Measurements from ENCODE around the gene ZNF592.
"Not testable (repeated sequence)": the region's sequence is repeated elsewhere in the genome, so short reads cannot be mapped to it uniquely, and the experiment has no call there.

Gene ZNF592

GRCh38 chr15:84845631-84846030 lies 97.2 kb downstream of the ZNF592 start:
- CTCF ChIA-PET = interaction anchor here (0.6 to 1.8 kb wide), 4 partner anchors 33 to 83 kb away, joined by 3 to 9 read pairs (median 3); no protein-coding TSS in a partner anchor
- DNase-seq (ENCODE audit: extremely low spot score) = peak; percentile 60
- POLR2A ChIA-PET = not testable (repeated sequence)
- 0 out of 2 replicates have a peak, but pooled peaks have one; percentile 10 for TF ChIP-seq L3MBTL2 (conservative IDR thresholded peaks at IDR 0.05)

GRCh38 chr15:84846269-84846668 lies 97.9 kb downstream of the ZNF592 start:
- no peak for DNase-seq (ENCODE audit: extremely low spot score)
- CTCF ChIA-PET = interaction anchor here (0.6 to 1.8 kb wide), 3 partner anchors 12 to 82 kb away, joined by 3 to 9 read pairs (median 3); no protein-coding TSS in a partner anchor
- POLR2A ChIA-PET = no interaction called here
- TF ChIP-seq TARDBP (IDR thresholded peaks at IDR 0.05) = no peak
- no peak for TF ChIP-seq SP1 (IDR thresholded peaks at IDR 0.05)

GRCh38 chr15:84847382-84847781 lies 99.0 kb downstream of the ZNF592 start:
- POLR2A ChIA-PET = no interaction called here
- CTCF ChIA-PET = no interaction called here
- no peak for TF ChIP-seq BHLHE40 (IDR thresholded peaks at IDR 0.05; ENCODE audit: borderline replicate concordance)
- TF ChIP-seq CTBP1 (IDR thresholded peaks at IDR 0.05; ENCODE audit: borderline replicate concordance) = no peak
- no peak for TF ChIP-seq TARDBP (IDR thresholded peaks at IDR 0.05)
- no peak for DNase-seq (ENCODE audit: extremely low spot score)

- TF ChIP-seq ARNT (IDR thresholded peaks at IDR 0.05) (no peak), LEF1 (IDR thresholded peaks at IDR 0.05; ENCODE audit: borderline replicate concordance) (no peak), FOXM1 (IDR thresholded peaks at IDR 0.05; ENCODE audit: borderline replicate concordance) (no peak), FOXK2 (IDR thresholded peaks at IDR 0.05) (no peak), L3MBTL2 (conservative IDR thresholded peaks at IDR 0.05) (no peak), ZNF384 (IDR thresholded peaks at IDR 0.05) (no peak), PKNOX1 (IDR thresholded peaks at IDR 0.05) (no peak), FOXA1 (IDR thresholded peaks at IDR 0.05) (no peak), ELF4 (IDR thresholded peaks at IDR 0.05) (no peak), BHLHE40 (IDR thresholded peaks at IDR 0.05; ENCODE audit: borderline replicate concordance) (no peak), SP1 (IDR thresholded peaks at IDR 0.05) (no peak), HDGF (IDR thresholded peaks at IDR 0.05; ENCODE audit: borderline replicate concordance) (no peak), TARDBP (IDR thresholded peaks at IDR 0.05) (no peak), NFRKB (IDR thresholded peaks at IDR 0.05) (no peak), CTBP1 (IDR thresholded peaks at IDR 0.05; ENCODE audit: borderline replicate concordance) (no peak)
- no peak for DNase-seq (ENCODE audit: extremely low spot score)
- ChIA-PET CTCF (no interaction called here), POLR2A (no interaction called here)
These were observed 103.8 kb downstream of the ZNF592 start for GRCh38 chr15:84852212-84852611.

- TF ChIP-seq BHLHE40 (IDR thresholded peaks at IDR 0.05; ENCODE audit: borderline replicate concordance) (no peak), TARDBP (IDR thresholded peaks at IDR 0.05) (no peak), FOXA1 (IDR thresholded peaks at IDR 0.05) (no peak), FOXK2 (IDR thresholded peaks at IDR 0.05) (no peak), SP1 (IDR thresholded peaks at IDR 0.05) (no peak), LEF1 (IDR thresholded peaks at IDR 0.05; ENCODE audit: borderline replicate concordance) (no peak), ZNF384 (IDR thresholded peaks at IDR 0.05) (no peak), HDGF (IDR thresholded peaks at IDR 0.05; ENCODE audit: borderline replicate concordance) (no peak), CTBP1 (IDR thresholded peaks at IDR 0.05; ENCODE audit: borderline replicate concordance) (no peak), NFRKB (IDR thresholded peaks at IDR 0.05) (no peak), ELF4 (IDR thresholded peaks at IDR 0.05) (no peak), FOXM1 (IDR thresholded peaks at IDR 0.05; ENCODE audit: borderline replicate concordance) (no peak), PKNOX1 (IDR thresholded peaks at IDR 0.05) (no peak)
- no peak for DNase-seq (ENCODE audit: extremely low spot score)
- CTCF ChIA-PET = no interaction called here
- POLR2A ChIA-PET = no interaction called here
These were observed 106.7 kb downstream of the ZNF592 start for GRCh38 chr15:84855136-84855535.

- TF ChIP-seq SUZ12 (IDR thresholded peaks at IDR 0.05) (no peak), NFRKB (IDR thresholded peaks at IDR 0.05) (no peak), L3MBTL2 (conservative IDR thresholded peaks at IDR 0.05) (no peak), ELF4 (IDR thresholded peaks at IDR 0.05) (no peak), ZNF384 (IDR thresholded peaks at IDR 0.05) (no peak)
These were observed 107.4 kb downstream of the ZNF592 start for GRCh38 chr15:84855765-84856164.

More at GRCh38 chr15:84855765-84856164, 107.4 kb downstream of the ZNF592 start:
- DNase-seq (ENCODE audit: extremely low spot score) = no peak
- POLR2A ChIA-PET = no interaction called here
- CTCF ChIA-PET = no interaction called here
